Spleen (tissue), 11 donors: ENCODE measurements around the gene PILRA. TPM values are rescaled to one million over a fixed set of nuclear protein-coding genes. Genes with fewer than 3 reads are reported as not detected.
"Not testable (repeated sequence)": the region's sequence is repeated elsewhere in the genome, so short reads cannot be mapped to it uniquely, and the experiment has no call there.

Experiments
- DNase-seq: peaks from one replicate; pipeline ENCODE4 v3.0.0-alpha.2; 2020
- H3K27ac ChIP-seq, 8 donors: fragments of 200-600 bp; sonication (generic) in 7 of 8; 1 replicate in 4 of 8; 2 replicates in 4 of 8; pipeline versions ENCODE4 v1.5.0 to v1.8.0; 2016 to 2021; ENCODE audit warnings: inconsistent platforms in 4 of 8, mild to moderate bottlenecking in 4 of 8, moderate library complexity in 1 of 8
- H3K27me3 ChIP-seq, 7 donors: fragments of 200-600 bp; sonication (generic) in 6 of 7; replicated peaks in 1 of 7; 1 replicate in 4 of 7; 2 replicates in 3 of 7; pipeline versions ENCODE4 v1.5.0 to v1.8.0; 2016 to 2021; ENCODE audit warnings: inconsistent platforms in 3 of 7, mild to moderate bottlenecking in 1 of 7
- H3K36me3 ChIP-seq, 6 donors: fragments of 200-600 bp; sonication (generic) in 5 of 6; 1 replicate in 4 of 6; 2 replicates in 2 of 6; pipeline versions ENCODE4 v1.5.0 to v1.8.0; 2016 to 2021; ENCODE audit warnings: inconsistent platforms in 2 of 6
- H3K4me1 ChIP-seq, 6 donors: fragments of 200-600 bp; sonication (generic) in 5 of 6; 1 replicate in 3 of 6; 2 replicates in 3 of 6; pipeline versions ENCODE4 v1.5.0 to v1.8.0; 2016 to 2021; ENCODE audit warnings: inconsistent platforms in 3 of 6
- H3K4me3 ChIP-seq, 8 donors: fragments of 200-600 bp; sonication (generic) in 7 of 8; 1 replicate in 4 of 8; 2 replicates in 4 of 8; pipeline versions ENCODE4 v1.5.0 to v1.8.0; 2016 to 2021; ENCODE audit warnings: inconsistent platforms in 4 of 8, mild to moderate bottlenecking in 4 of 8, moderate library complexity in 2 of 8
- H3K9me3 ChIP-seq, 8 donors: fragments of 200-600 bp; sonication (generic) in 7 of 8; 1 replicate in 4 of 8; 2 replicates in 4 of 8; pipeline versions ENCODE4 v1.5.0 to v1.8.0; 2016 to 2021; ENCODE audit warnings: inconsistent platforms in 4 of 8
- CTCF ChIP-seq, 11 experiments: fragments of 200-600 bp in 7 of 11; fragments of 450-650 bp in 4 of 11; sonication (generic) in 4 of 11; IDR thresholded peaks in 8 of 11; conservative IDR thresholded peaks in 3 of 11; 1 replicate in 7 of 11; 2 replicates in 4 of 11; pipeline versions ENCODE4 v1.4.0 to v1.8.0; 2016 to 2021; ENCODE audit warnings: antibody characterized with exemption in 11 of 11, inconsistent platforms in 4 of 11, mild to moderate bottlenecking in 1 of 11
- POLR2A ChIP-seq, 3 donors: fragments of 450-650 bp; IDR thresholded peaks; one replicate each; pipeline ENCODE4 v1.5.1; 2017; ENCODE audit warnings: antibody characterized with exemption in 3 of 3, mild to moderate bottlenecking in 1 of 3
- POLR2AphosphoS5 ChIP-seq, 3 donors: sonication (generic); formaldehyde crosslinking; IDR thresholded peaks; one replicate each; pipeline ENCODE4 v1.5.1; 2017; ENCODE audit warnings: antibody characterized with exemption in 3 of 3
- WGBS, 5 donors: extraction: QIAGEN DNeasy Blood & Tissue Kit in 3 of 5; methylation state at CpG; one replicate each; pipeline versions ENCODE4 v1.1.5 to v1.1.7; 2013 to 2018; 5-methylcytosine and 5-hydroxymethylcytosine counted together
- intact Hi-C: fragments of 100-400 bp; cut with DNase I; formaldehyde crosslinking; loops from one replicate; pipeline ENCODE4 v1.15.0; 2023; ENCODE audit warnings: low total_unique reads
- polyA plus RNA-seq, 3 donors: library from polyadenylated mRNA; stranded (reverse); fragments of 200-250 nt; gene quantifications; one replicate each; pipeline ENCODE4 v1.2.1, GENCODE V29; 2013
- total RNA-seq, 7 donors: library from RNA; depleted of rRNA in 3 of 7; stranded (reverse); fragments of >200 nt in 3 of 7; fragmentation: NEBNext Ultra II Directional in 4 of 7; extraction: Animal tissue kit (Norgen Biotek cat#: 25700) in 4 of 7; gene quantifications; one replicate each; pipeline versions ENCODE4 v1.1.0 to v1.2.1, GENCODE V29; 2016 to 2021
- donor health status: healthy with polysubstance abuse.
- donor health status: DM: no; HTN: no; CAD: no; lungs with moderate emphysema.
- donor health status: DM: no; HTN: no; CAD: no.
- donor health status: Bipolar disorder and iron deficiency.
- donor health status: healthy.
- donor health status: DM: no; HTN: no; CAD: no.
- donor health status: DM: yes; HTN: yes; CAD: no.

PILRA gene
- total and polyA plus RNA-seq, 10 donors = 5.8 to 61.1 (median 25.8) TPM

- 2 to 3% (median 2%) methylated on average over 35 to 81 of the region's 81 CpGs for WGBS, 5 donors
- DNase-seq = peak; percentile 92
- peak overlapping the region; percentile 95 to 100 (median 99) for H3K27ac ChIP-seq
- intact Hi-C loops = no loop called here
- H3K9me3 ChIP-seq = no peaks in the 10 kb centered on the region
- H3K4me3 ChIP-seq = peak overlapping the region; percentile 77 to 97 (median 86)
- peaks cover 2 to 47% (median 23%) of the 10 kb centered on the region in 6 donors for H3K36me3 ChIP-seq
- peaks cover 43 to 90% (median 65%) of the 10 kb centered on the region in 6 donors for H3K4me1 ChIP-seq
- TF ChIP-seq CTCF (IDR thresholded peaks at IDR 0.05 in 8 of 11, conservative IDR thresholded peaks at IDR 0.05 in 3 of 11) = peak in 2 of 11 experiments; percentile 7 to 8
- no peak for TF ChIP-seq POLR2A (IDR thresholded peaks at IDR 0.05)
- peak; percentile 81 to 87 (median 82) for TF ChIP-seq POLR2AphosphoS5 (IDR thresholded peaks at IDR 0.05)
- no peaks in the 10 kb centered on the region for H3K27me3 ChIP-seq
Observed at GRCh38 chr7:100435401-100436304, 62.4 kb downstream of the PILRA start.

- no peak for TF ChIP-seq CTCF (IDR thresholded peaks at IDR 0.05 in 8 of 11, conservative IDR thresholded peaks at IDR 0.05 in 3 of 11)
- 89 to 95% (median 90%) methylated on average over 26 to 28 of the region's 28 CpGs for WGBS, 5 donors
- intact Hi-C loops = no loop called here
- no peaks in the 10 kb centered on the region for H3K27me3 ChIP-seq
- H3K4me3 ChIP-seq = peak overlapping the region in 4 of 8 donors; percentile 77 to 97 (median 88)
- no peaks in the 10 kb centered on the region for H3K9me3 ChIP-seq
- peaks cover 2 to 29% (median 23%) of the 10 kb centered on the region in 6 donors for H3K36me3 ChIP-seq
- H3K4me1 ChIP-seq = peaks cover 25 to 83% (median 47%) of the 10 kb centered on the region in 6 donors
- peak; percentile 88 for DNase-seq
- peak overlapping the region; percentile 95 to 100 (median 99) for H3K27ac ChIP-seq
Observed at GRCh38 chr7:100437150-100438100, 64.1 kb downstream of the PILRA start.

- Histone ChIP-seq H3K9me3 (no peaks in the 10 kb centered on the region), H3K27ac (peak overlapping the region; percentile 35 to 100 (median 99)), H3K4me1 (peaks cover 18 to 83% (median 39%) of the 10 kb centered on the region in 6 donors), H3K36me3 (peaks cover 2 to 22% (median 17%) of the 10 kb centered on the region in 6 donors), H3K27me3 (no peaks in the 10 kb centered on the region), H3K4me3 (no peak overlapping the region)
- TF ChIP-seq POLR2AphosphoS5 (IDR thresholded peaks at IDR 0.05) = no peak
- TF ChIP-seq CTCF (IDR thresholded peaks at IDR 0.05 in 8 of 11, conservative IDR thresholded peaks at IDR 0.05 in 3 of 11) = no peak
- TF ChIP-seq POLR2A (IDR thresholded peaks at IDR 0.05) = no peak
- intact Hi-C loops = no loop called here
- WGBS, 5 donors = 43 to 57% (median 48%) methylated on average over 2 of the region's 2 CpGs
- no peak for DNase-seq
Observed at GRCh38 chr7:100438172-100438571, 64.9 kb downstream of the PILRA start.

GRCh38 chr7:100438731-100439130 lies 65.4 kb downstream of the PILRA start:
- H3K9me3 ChIP-seq, intact Hi-C loops, H3K27me3 ChIP-seq, H3K4me3 ChIP-seq: not testable (repeated sequence)
- Histone ChIP-seq H3K27ac (peak overlapping the region; percentile 42 to 100 (median 99)), H3K4me1 (peaks cover 14 to 83% (median 34%) of the 10 kb centered on the region in 6 donors), H3K36me3 (peaks cover 0 to 16% (median 11%) of the 10 kb centered on the region in 6 donors)
- 82 to 95% (median 92%) methylated on average over 8 of the region's 8 CpGs for WGBS, 5 donors
- DNase-seq = peak; percentile 25

- H3K27me3 ChIP-seq, intact Hi-C loops, H3K4me3 ChIP-seq, H3K9me3 ChIP-seq: not testable (repeated sequence)
- Histone ChIP-seq H3K4me1 (peaks cover 11 to 83% (median 33%) of the 10 kb centered on the region in 6 donors), H3K27ac (peak overlapping the region; percentile 42 to 100 (median 99)), H3K36me3 (peaks cover 0 to 11% (median 6%) of the 10 kb centered on the region in 6 donors)
- DNase-seq = peak; percentile 36
- 83 to 91% (median 89%) methylated on average over 7 of the region's 7 CpGs for WGBS, 5 donors
Observed at GRCh38 chr7:100439244-100439643, 66.0 kb downstream of the PILRA start.
